Chondrocyte (in vitro differentiated cells): Measurements from ENCODE around the gene ZWILCH. TPM values are rescaled to one million over a fixed set of nuclear protein-coding genes. Genes with fewer than 3 reads are reported as not detected.
"Not testable (repeated sequence)": the region's sequence is repeated elsewhere in the genome, so short reads cannot be mapped to it uniquely, and the experiment has no call there.

Experiments used
- DNase-seq: peaks from one replicate; pipeline ENCODE4 v3.0.0; 2021; ENCODE audit warnings: mixed read lengths, low spot score
- H3K27ac Mint-ChIP-seq: one replicate; pipeline ENCODE4 v1.8.0; 2021; ENCODE audit warnings: mild to moderate bottlenecking, moderate library complexity, mixed read lengths; ENCODE audit not compliant: unreplicated experiment
- H3K27me3 Mint-ChIP-seq: 2 replicates; pipeline ENCODE4 v1.8.0; 2021; ENCODE audit warnings: low read depth, mixed read lengths
- H3K36me3 Mint-ChIP-seq: 2 replicates; pipeline ENCODE4 v1.8.0; 2021; ENCODE audit warnings: low read depth, mixed read lengths
- H3K4me1 Mint-ChIP-seq: 2 replicates; pipeline ENCODE4 v1.8.0; 2021; ENCODE audit warnings: low read depth, mild to moderate bottlenecking, mixed read lengths
- H3K4me3 Mint-ChIP-seq: one replicate; pipeline ENCODE4 v1.8.0; 2021; ENCODE audit warnings: mild to moderate bottlenecking, moderate library complexity, mixed read lengths; ENCODE audit not compliant: unreplicated experiment
- H3K9me3 Mint-ChIP-seq: 2 replicates; pipeline ENCODE4 v1.8.0; 2021; ENCODE audit warnings: low read depth, mixed read lengths
- CTCF ChIP-seq: fragments of 200-600 bp; sonication (generic); IDR thresholded peaks from 2 replicates; pipeline ENCODE4 v1.5.0; 2021; ENCODE audit warnings: antibody characterized with exemption, mild to moderate bottlenecking, moderate library complexity
- long read RNA-seq: library from polyadenylated mRNA; stranded (forward); transcript quantifications from one replicate; pipeline ENCODE4 v2.0.0, GENCODE V29; 2021
- total RNA-seq: library from RNA; stranded (reverse); gene quantifications from 3 replicates; pipeline ENCODE4 v1.2.1, GENCODE V29; 2021

The ZWILCH gene
- total RNA-seq, result 10.0 to 17.5 TPM (median 11.0 TPM) in 3 replicates
- long read RNA-seq, transcript ZWILCH-201 (19 exons, 3,960 nt), result major isoform, 32 of 43 reads
- long read RNA-seq, partial matches to known transcripts, result 2 of 43 reads
- long read RNA-seq, other reads (novel, unspliced or antisense), result 7 of 43 reads

GRCh38 chr15:66504563-66505429, at the start of gene ZWILCH, which contains the start of gene RPL4:
Gene ZWILCH, plus strand, starts transcription at chr15:66505326. Its CDS starts 13 bp downstream, at chr15:66505339.
Gene RPL4, minus strand, starts transcription at chr15:66504855. Its CDS starts 65 bp downstream, at chr15:66504790.
- peaks cover 25% of the 10 kb centered on the region for H3K36me3 Mint-ChIP-seq
- H3K9me3 Mint-ChIP-seq, result no peaks in the 10 kb centered on the region
- H3K27me3 Mint-ChIP-seq, result no peaks in the 10 kb centered on the region
- DNase-seq, result no peak
- H3K27ac Mint-ChIP-seq, result peak within 1 kb of the TSS; percentile 100
- peaks cover 38% of the 10 kb centered on the region for H3K4me1 Mint-ChIP-seq
- TF ChIP-seq CTCF, result no peak
- peak within 1 kb of the TSS; percentile 100 for H3K4me3 Mint-ChIP-seq

- peaks cover 2% of the 10 kb centered on the region for H3K36me3 Mint-ChIP-seq
- no peaks in the 10 kb centered on the region for H3K9me3 Mint-ChIP-seq
- H3K27ac Mint-ChIP-seq, result no peak overlapping the region
- H3K27me3 Mint-ChIP-seq, result no peaks in the 10 kb centered on the region
- DNase-seq, result no peak
- H3K4me3 Mint-ChIP-seq, result no peak overlapping the region
- no peak for TF ChIP-seq CTCF
- peaks cover 9% of the 10 kb centered on the region for H3K4me1 Mint-ChIP-seq
These were observed 48.9 kb upstream of the ZWILCH start for GRCh38 chr15:66456211-66456610.

GRCh38 chr15:66459818-66460615, 45.1 kb upstream of the ZWILCH start:
- Mint-ChIP-seq H3K4me1 (peaks cover 17% of the 10 kb centered on the region), H3K36me3 (peaks cover 2% of the 10 kb centered on the region), H3K9me3 (no peaks in the 10 kb centered on the region), H3K27me3 (no peaks in the 10 kb centered on the region), H3K4me3 (no peak overlapping the region), H3K27ac (no peak overlapping the region)
- no peak for TF ChIP-seq CTCF
- no peak for DNase-seq

GRCh38 chr15:66461294-66461693, 43.8 kb upstream of the ZWILCH start:
- H3K36me3 Mint-ChIP-seq, result not testable (repeated sequence)

GRCh38 chr15:66461917-66462316, 43.2 kb upstream of the ZWILCH start:
- no peak overlapping the region for H3K4me3 Mint-ChIP-seq
- DNase-seq, result no peak
- no peak overlapping the region for H3K27ac Mint-ChIP-seq
- TF ChIP-seq CTCF, result no peak
- no peaks in the 10 kb centered on the region for H3K9me3 Mint-ChIP-seq
- no peaks in the 10 kb centered on the region for H3K27me3 Mint-ChIP-seq
- peaks cover 8% of the 10 kb centered on the region for H3K4me1 Mint-ChIP-seq
- peaks cover 2% of the 10 kb centered on the region for H3K36me3 Mint-ChIP-seq

More at GRCh38 chr15:66461294-66461693, 43.8 kb upstream of the ZWILCH start:
- H3K27me3 Mint-ChIP-seq, H3K9me3 Mint-ChIP-seq, H3K4me3 Mint-ChIP-seq, H3K4me1 Mint-ChIP-seq, H3K27ac Mint-ChIP-seq, DNase-seq: not testable (repeated sequence)
